GM21381 (cell line): Measurements from ENCODE around the gene LTC4S.
A peak's percentile ranks its signal among the peaks of the same experiment; 100 is the strongest.
"Not testable (repeated sequence)": the region's sequence is repeated elsewhere in the genome, so short reads cannot be mapped to it uniquely, and the experiment has no call there.

Experiments used
- ATAC-seq: cut with Tn5 transposase; IDR thresholded peaks from one replicate; pipeline ENCODE4 v1.9.1; 2021; ENCODE audit warnings: mild to moderate bottlenecking, moderate library complexity; ENCODE audit not compliant: unreplicated experiment

LTC4S gene, protein sequence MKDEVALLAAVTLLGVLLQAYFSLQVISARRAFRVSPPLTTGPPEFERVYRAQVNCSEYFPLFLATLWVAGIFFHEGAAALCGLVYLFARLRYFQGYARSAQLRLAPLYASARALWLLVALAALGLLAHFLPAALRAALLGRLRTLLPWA

DNA sequence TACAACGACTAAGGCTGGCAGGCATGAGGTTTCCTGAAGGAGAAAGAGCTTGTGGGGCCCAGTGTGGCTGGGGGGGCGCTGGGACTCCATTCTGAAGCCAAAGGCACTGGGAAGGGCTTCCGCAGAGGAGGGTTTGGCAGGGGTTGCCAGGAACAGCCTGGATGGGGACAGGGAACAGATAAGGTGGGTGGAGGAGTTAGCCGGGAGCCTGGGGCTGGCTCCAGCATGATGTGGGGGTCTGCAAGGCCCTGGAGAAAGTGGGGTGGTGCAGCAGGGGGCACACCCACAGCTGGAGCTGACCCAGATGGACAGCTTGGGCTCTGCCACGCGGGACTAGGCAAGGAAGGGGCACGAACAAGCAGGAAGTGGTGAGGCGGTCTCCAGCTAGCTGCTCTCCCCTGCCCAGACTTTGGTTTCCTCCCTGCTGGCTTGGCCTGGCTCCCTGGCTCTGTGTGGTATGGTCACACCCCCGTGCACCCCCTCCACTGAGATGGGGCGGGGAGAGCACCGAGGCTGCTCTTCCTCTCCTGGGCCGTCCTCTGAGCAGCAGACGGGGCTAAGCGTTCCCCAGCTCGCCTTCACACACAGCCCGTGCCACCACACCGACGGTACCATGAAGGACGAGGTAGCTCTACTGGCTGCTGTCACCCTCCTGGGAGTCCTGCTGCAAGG lies at the start of gene LTC4S:
LTC4S (plus strand) TSS at position 519 of the 672 bp plus-strand sequence; CDS start at position 614, 95 bp downstream.
- no peak for ATAC-seq

DNA sequence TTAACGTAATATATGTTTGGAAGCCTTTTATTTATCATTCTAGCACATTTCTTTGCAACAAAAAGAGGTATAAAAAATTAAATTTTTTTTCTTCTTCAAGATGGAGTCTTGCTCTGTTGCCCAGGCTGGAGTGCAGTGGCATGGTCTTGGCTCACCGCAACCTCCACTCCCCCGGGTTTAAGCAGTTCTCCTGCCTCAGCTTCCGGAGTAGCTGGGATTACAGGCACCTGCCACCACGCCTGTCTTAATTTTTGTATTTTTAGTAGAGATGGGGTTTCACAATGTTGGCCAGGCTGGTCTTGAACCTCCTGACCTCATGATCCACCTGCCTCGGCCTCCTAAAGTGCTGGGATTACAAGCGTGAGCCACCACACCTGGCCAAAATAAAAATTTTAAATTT lies 49.7 kb upstream of the LTC4S start:
- ATAC-seq: not testable (repeated sequence)

DNA sequence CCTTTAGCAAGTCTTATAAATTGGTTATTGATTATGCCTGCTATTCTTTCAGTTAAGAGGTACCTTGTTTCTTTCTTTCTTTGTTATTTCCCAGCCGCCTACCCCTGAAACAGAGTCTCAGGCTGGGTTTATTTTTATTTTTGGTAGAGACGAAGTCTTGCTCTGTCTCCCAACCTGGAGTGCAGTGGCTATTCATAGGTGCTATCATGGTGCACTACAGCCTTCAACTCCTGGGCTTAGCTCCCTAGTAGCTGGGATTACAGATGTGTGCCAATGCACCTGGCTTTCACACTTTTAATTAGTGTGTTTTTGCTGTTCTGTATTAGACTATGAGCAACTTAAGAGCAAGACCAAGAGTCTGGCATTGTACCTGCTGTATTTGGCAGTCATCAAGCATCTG lies 46.9 kb upstream of the LTC4S start:
- no peak for ATAC-seq

DNA sequence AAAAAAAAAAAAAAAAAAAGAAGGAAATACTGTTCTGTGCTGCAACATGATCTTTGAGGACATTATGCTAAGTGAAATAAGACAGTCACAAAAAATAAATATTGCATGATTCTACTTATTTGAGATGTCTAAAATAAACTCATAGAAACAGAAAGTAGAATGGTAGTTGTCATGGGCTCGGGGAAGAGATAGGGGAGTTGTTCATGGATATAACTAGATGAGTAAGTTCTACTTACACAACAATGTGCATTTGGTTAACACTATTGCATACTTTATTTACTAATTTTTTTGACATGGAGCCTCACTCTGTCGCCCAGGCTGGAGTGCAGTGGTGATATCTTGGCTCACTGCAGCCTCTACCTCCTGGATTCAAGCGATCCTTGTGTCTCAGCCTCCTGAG lies 46.0 kb upstream of the LTC4S start:
- no peak for ATAC-seq

DNA sequence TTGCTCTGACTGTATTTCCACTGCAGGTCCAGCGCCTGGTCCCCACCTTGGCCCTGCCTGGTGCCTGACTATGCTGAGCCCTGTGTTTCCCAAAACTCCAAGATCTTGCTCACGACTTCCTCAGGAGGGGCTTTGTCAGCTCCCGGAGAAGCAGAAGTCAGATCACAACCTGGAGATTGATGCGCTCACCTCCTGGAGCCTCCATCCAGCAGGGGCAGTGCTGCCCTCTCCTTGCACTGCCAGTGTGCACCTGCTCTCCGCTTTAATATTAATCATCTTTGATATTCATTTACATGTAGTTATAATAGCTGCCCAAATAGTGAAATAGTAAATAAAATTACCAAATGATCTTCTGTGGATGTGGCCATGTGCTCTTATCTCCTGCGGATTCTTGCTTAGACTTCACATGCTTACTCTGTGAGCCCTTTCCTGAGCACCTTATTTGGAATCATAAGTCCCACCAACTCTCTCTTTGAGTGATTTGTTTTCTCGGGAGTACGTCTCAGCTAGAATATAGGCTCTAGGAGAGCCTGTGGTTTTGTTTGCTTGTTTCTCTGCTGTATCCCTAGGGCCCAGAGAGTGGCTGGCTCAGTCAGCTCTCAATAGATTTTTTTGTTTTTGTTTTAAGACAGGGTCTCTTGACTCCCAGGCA lies 43.8 kb upstream of the LTC4S start:
- no peak for ATAC-seq

DNA sequence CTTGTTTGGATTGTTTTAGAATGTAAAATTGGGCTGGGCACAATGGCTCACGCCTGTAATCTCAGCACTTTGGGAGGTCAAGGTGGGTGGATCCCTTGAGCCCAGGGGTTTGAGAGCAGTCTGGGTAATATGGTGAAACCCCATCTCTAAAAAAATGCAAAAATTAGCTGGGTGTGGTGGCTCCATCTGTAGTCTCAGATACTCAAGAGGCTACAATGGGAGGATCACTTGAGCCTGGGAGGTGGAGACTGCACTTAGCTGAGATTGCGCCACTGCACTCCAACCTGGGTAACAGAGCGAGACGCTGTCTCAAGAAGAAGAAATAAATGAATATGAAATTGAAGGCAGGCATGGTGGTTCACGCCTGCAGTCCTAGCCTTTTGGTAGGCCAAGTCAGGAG lies 39.8 kb upstream of the LTC4S start:
- ATAC-seq: no peak

DNA sequence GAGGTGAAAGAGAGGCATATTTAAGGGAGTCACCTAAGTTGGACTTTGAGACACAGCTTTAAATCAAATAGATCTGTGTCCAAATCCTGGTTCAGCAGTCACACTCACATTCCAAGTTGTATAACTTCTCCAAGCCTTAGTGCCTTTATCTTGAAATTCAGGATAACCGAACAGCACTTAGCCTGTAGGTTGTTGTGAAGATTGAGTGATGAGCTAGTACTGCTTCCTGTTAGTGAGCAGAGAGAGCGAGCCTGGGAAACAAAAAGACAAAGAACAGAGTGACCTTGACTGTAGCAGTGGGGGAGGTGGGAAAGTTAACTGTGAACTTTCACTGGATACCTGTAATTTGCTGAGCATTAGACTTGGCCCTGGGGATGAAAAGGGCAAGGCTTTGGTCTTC lies 38.8 kb upstream of the LTC4S start:
- no peak for ATAC-seq

DNA sequence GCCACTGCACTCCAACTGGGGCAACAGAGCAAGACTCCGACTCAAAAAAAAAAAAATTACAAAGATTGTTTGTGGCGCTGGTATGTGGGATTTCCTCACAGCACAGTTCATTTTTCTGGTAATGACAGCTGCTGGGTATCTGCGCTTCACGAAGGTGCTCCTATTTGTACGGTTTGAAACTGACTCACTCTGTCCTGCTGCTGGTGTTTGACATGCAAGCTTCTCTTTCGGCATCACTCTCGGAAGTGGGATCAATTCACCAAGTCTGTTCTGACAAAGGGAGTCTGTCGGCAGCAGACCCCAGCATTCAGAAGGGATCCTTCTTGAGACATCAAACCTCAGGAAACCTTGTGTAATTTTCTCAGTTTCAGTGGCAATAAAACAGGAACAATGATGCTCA lies 34.8 kb upstream of the LTC4S start:
- no peak for ATAC-seq

DNA sequence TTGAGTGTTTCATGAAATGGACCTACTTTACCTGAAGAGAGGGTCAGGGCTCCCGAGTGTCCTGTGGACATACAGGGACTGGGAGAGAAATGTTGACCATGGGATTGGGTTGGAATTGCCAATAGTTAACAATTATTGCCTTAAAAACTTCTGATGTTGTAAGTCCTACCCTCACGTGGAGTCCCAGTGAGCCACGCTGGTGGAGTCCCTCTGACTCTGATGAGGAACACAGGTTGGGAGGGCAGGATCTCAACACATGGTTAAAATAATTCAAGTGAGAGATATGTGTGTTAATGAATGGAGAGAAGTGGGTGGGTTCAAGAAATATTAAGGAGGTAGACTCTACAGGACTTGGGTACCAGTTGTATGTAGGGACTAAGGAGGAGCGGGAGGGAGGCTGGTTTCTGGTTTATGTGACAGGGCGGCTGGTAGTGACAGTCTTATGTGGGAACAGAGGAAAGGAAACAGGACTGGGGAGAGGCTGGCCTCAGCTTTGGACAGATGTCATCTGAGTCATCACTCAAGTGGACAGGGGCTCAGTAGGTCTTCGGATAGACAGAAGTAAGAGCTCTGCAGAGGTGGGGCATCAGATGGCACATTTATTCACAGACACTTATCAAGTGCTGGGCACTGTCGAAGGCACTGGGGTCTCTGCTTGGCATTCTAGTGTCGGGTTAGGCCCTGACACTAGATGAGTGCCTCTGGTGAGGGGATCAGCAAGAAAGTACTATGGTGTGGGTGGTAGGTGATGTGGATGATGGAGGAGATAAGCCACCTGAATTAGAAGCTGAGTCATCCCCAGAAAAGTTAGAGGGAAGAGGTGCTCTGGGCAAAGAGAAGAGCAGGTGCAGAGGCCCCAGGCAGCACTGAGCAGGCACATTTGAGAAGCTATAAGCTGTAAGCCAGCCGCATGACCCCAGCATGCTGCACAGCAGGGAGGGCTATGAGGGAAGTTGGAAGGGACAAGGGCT lies 33.9 kb upstream of the LTC4S start:
- ATAC-seq: no peak

DNA sequence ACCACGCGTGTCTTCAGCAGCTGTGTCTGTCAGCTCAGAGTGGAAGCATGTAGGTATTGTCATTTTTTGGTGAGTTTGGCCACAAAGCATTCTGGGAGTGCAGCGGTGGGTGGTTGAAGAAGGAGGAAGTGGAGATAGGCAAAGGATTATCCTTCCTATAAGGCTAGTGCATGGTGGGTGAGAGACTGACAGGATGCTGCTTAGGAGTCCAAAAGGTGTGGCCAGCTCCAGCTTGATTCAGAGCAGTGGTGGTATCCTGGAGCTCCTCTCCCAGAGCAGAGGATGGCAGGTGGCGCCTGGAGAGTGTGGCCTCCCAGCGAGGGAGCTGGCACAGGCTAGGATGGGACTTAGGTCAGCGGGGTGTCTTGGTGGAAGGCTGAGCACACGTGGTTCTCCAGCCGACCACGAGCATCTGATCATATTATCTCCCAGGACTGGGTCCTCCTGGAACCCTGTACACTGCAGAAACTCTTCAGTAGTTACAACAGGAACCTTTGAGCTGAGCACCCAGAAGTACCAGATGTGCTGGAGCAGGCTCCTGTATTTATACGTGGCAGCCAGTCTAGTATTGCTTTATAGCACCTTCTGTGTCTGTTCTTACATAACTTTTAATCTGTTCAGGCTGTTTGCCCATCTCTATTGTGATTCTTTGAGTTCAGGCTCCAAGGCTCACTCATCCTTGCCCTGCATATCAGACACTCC lies 31.6 kb upstream of the LTC4S start:
- no peak for ATAC-seq

DNA sequence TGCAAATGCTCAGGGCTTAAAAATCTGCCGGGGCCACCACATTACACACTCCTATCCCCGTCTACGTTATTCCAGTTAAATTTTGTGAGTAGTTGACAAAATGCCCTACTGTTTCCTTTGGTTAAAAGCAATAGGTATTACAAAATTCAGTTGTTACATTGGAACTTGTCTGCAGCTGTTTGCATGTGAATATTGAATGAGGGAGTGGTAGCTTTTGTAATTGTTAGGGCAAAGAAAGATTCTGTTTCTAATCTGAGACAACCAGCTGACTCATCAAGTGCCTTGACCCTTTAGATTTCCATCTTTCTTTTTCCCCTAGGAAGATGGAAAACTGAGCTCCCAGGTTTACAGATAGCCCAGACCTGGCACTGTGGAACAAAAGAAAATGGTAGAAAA lies 31.0 kb upstream of the LTC4S start:
- ATAC-seq: no peak

DNA sequence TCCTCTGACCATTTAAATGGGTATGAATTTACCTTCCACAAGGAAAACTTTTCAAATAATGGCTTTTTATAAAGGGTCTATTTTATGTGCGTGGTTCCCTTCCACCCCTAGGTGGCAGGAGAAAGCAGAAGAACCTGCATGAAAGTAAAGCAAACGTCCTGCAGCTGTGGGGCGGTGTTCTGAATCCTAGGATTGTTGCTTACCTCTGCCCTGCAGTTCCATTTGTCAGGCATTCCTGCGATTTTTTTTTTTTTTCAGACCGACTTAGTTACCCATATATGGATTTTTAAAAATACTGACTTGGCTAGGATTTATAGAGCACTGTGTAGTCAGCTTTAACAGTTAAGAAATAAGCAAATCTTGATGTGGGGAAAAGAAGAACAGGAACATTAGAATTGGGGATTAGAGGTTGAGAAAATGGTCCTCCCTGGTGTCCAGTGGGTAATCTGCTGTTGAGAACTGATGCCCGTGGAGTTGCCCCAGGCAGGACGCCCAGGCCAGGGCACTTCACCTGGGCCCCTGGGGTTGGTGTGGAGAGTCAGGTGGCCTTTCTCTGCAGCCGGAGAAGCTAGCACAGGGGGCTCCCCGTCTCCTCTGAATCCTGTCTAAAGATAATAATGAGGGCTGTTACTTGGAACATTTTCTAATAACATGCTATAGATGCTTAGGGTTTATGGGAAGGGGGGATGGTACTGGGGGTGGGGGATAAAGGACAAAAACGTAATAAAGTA lies 30.4 kb upstream of the LTC4S start:
- ATAC-seq: peak; percentile 44

DNA sequence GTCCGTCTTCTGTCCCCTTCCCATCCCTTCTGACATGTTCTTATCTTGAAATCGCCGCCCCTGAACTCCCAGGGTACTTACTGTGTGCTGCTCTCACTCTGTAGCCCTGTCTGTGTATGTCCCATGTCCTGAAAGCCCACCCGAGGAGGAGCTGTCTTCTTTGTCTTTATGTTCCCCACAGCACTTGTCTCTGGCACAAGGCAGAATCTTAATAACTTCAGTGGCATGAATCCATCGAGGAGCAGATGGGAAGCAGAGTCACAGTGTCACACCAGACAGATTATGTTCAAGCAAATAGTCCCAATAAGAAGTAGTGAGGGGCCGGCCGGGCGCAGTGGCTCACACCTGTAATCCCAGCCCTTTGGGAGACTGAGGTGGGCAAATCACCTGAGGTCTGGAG lies 29.7 kb upstream of the LTC4S start:
- no peak for ATAC-seq

DNA sequence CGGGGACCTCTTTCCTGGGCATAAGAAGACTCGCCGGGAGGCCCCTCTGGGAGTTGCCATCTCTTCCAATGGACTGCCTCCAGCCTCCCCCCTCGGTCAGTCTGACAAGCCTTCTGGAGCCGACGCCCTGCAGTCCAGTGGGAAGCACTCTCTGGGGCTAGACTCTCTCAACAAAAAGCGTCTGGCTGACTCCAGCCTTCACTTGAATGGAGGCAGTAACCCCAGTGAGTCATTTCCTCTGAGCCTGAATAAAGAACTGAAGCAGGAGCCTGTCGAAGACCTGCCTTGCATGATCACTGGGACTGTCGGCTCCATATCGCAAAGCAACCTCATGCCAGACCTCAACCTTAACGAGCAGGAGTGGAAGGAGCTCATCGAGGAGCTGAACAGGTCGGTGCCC lies 28.4 kb upstream of the LTC4S start:
- ATAC-seq: no peak

DNA sequence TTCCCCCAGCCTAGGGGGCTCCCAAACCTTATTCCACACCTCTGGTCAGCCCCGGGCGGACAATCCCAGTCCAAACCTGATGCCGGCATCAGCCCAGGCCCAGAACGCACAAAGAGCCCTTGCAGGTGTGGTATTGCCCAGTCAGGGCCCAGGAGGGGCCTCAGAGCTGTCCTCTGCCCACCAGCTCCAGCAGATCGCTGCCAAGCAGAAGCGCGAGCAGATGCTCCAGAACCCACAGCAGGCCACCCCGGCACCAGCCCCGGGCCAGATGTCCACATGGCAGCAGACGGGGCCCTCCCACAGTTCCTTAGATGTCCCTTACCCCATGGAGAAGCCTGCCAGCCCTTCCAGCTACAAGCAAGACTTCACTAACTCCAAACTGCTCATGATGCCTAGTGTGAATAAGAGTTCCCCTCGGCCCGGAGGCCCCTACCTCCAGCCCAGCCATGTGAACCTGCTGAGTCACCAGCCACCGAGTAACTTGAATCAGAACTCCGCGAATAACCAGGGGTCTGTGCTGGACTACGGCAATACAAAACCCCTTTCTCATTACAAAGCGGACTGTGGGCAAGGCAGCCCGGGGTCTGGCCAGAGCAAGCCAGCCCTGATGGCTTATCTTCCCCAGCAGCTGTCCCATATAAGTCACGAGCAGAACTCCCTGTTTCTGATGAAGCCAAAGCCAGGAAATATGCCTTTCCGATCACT lies 27.6 kb upstream of the LTC4S start:
- no peak for ATAC-seq

DNA sequence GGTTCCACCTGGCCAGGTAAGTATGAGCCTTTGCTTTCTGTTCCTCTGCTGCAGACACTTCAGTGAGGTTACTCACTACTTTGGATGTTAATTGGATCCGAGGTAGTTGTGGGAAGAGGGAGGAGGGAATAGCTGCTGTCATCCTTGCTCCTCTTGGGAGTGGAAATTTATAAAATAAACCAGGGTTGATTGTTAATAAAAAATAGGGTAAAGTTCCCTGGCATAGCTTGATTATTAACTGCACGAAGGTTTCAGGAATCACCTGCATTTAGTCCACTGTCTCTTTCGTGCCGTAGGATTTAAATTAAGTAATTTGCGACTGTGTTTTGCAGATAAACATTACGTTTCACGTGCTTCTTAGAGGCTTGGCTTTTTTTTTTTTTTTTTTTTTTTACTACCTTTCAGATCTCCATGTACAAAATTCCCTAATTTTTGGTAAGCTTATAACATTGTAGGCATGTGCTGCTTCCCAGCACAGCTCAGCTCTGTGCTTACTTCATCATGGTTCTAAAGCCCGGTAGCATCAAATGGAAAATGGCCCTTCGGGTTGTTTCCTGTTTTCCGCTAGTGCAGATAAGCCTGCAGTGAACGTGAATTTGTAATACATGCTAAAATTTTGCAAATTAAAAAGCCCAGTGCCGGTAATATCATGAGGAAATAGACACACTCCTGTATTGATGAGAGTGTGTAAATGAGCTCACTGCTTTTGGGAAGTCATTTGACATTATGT lies 26.9 kb upstream of the LTC4S start:
- no peak for ATAC-seq

DNA sequence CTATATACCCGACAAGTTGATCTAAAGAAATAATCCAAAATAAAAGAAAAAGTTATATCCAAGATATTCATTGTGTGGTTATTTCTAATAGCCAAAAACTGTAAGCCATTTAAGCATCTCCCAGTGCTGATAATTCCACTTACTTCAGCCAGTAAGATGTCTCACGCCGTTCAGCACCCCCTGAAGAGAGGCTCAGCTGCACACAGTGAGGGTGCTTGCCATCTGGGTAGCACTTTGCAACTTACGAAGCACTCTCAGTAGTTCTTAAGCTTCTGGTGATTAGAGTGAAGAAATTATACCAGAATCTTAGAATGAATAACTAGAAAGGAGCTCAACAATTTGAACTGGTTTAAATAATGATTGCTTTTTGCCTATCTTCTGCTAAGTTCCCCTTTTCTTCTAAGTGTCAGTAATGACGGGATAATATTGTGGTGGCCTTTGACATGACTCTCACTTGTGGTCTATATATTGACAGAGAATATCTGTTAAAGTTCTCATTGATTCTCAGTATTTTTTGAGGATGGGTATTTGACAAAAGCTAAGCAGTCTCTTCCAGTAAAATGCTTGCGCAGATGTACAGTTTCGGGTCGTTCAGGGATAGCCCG lies 26.2 kb upstream of the LTC4S start:
- no peak for ATAC-seq

DNA sequence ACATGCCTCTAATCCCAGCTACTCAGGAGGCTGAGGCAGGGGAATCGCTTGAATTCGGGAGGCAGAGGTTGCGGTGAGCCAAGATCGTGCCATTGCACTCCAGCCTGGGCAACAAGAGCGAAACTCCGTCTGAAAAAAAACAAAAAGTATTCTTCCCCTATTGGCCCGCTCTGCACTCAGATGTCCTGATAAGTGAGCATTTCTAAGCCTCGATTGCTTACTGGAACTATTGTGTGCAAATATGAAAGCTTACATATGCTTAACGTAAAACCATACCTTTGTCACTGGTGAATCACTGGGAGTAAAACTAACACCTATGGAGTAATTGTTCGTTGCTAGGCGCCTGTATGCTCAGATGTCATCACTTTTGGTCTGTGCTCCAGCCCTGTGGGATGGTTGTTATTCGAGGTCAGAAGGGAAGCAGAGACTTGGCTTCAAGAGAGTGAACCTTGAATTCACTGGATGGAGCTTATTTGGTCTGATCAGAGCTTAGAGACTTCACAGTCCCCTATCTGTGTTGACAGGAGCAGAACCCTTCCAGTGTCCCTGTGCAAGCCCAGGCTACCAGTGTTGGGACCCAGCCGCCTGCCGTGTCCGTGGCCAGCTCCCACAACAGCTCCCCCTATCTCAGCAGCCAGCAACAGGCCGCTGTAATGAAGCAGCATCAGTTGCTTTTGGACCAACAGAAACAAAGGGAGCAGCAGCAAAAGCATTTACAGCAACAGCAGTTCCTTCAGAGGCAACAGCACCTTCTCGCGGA lies 25.3 kb upstream of the LTC4S start:
- ATAC-seq: no peak
